ENCODE data around the gene HOXA5.

Gene HOXA5

DNA sequence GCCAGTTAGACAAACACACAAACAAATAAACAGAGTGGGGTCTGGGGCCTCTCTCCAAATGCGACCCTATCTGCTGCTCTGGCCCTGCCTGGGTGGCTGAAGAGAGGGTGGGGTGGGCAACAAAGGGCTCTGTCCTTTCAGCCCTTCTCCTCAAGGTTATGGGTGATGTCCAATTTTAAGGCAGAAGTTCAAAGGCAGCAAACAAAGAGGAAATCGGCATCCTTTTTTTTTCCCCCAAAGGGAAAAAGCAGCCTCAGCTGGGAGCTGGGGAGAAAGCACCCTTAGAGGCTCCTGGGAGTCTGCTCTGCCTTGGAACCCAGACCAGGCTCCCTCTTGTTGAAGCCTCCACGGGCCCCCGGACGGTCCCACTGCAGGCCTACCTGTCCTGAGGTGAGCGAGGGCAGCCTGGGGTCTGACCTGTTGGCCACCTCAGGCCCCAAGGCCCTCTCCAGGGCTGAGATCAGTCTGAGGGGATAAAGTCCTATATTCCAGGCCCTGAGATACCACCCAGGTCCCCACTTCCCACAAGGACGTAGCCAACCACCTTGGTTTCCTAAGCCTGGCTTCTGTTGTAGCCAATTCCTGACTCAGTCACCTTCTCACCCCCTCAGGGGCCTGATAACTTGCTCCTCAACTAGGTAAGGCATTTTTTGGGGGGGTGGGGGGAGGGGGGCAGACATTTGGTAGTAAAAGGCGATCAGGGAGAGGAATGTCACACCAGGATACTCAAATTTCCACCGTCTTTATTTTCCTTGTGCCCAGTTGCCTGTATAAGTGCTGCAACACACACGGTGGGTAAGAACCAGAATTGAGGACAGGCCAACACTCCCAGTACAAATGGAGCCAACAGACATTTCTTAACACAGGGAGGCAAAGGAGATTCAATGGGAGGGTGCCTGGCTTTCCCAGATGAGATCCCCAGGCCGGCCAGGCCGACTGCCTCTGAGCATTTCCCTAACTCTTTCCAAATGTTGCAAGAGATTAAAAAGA, 37.2 kb upstream of the HOXA5 start:
- Histone ChIP-seq H3K27ac (ENCODE audit: low read depth, low read length) (no peak overlapping the region), H3K4me3 (ENCODE audit: low read depth, low read length) (no peak overlapping the region), H3K9me3 (ENCODE audit: control insufficient read depth, insufficient read depth, low read depth, low read length) (no peaks in the 10 kb centered on the region), H3K27me3 (ENCODE audit: control insufficient read depth, insufficient read depth, low read length) (peaks cover 100% of the 10 kb centered on the region), H3K4me1 (ENCODE audit: control insufficient read depth, insufficient read depth, low read length) (peaks cover 22% of the 10 kb centered on the region), H3K9ac (ENCODE audit: low read length) (peak overlapping the region; percentile 21), H3K36me3 (ENCODE audit: control insufficient read depth, insufficient read depth, low read length) (no peaks in the 10 kb centered on the region)

DNA sequence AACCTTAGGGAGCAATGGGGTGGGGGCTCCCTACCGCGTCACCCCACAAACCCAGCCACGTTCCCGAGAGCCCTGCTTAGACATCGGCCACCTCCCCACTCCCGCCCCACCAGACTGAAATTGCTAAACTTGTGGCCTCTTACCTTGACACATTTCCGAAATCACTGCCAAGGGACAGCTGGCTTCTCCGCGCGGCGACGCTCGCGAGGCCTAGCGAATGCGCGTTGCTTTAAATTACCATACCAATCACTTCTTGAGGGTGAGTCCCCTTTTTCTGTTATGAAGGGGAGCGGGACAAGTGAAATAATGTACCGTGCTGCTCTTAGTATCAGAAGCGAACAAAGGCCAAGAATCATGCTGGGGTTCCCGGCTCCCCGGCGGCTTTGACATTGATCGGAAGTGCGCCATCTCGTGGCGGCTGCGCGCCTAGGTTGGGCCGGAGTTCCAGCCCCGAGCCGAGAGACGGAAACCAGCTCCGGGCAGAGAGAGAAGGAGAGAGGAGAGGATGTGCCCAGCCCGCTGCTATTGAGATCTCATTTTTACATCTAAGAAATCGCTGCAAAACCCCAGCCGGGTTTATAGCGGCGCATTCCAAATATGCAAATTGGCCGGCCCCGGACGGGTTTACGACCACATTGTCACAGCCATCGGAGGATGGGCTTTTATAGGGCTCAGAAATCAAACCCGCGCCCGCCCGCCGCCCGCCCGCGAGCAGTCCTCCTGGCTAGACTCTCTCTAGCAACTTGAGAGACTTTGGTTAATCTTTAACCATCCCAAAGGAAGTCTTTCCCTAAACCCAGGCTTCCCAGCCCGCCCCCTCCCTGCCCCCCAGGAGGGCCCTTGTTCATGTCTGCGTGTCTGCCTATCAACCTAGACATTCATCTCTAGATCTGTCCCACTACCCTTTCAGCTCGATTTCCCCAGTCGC, 36.3 kb upstream of the HOXA5 start:
- H3K27ac ChIP-seq (ENCODE audit: low read depth, low read length), result no peak overlapping the region
- no peaks in the 10 kb centered on the region for H3K36me3 ChIP-seq (ENCODE audit: control insufficient read depth, insufficient read depth, low read length)
- peak overlapping the region; percentile 73 for H3K9ac ChIP-seq (ENCODE audit: low read length)
- peak overlapping the region; percentile 58 for H3K4me3 ChIP-seq (ENCODE audit: low read depth, low read length)
- H3K27me3 ChIP-seq (ENCODE audit: control insufficient read depth, insufficient read depth, low read length), result peaks cover 100% of the 10 kb centered on the region
- H3K4me1 ChIP-seq (ENCODE audit: control insufficient read depth, insufficient read depth, low read length), result peaks cover 13% of the 10 kb centered on the region
- H3K9me3 ChIP-seq (ENCODE audit: control insufficient read depth, insufficient read depth, low read depth, low read length), result no peaks in the 10 kb centered on the region

DNA sequence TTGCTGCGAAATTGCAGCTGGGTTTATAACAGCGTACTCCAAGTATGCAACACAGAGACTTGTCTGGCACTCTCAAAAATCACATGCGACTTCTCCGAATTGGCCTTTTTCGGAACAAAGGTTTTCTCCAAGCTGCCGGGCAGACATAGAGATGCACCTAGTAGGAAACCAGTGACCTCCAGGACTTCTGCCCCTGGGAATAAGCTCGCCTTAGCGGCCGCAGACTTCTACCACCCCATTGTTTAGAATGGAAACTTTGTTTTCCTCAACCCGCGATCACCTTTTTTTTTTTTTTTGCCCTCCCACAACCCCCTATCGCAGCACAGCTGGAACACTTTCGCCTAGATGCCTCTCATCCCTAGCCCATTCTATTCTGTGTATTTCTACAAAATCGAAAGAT, 35.5 kb upstream of the HOXA5 start:
- Histone ChIP-seq H3K4me3 (ENCODE audit: low read depth, low read length) (peak overlapping the region; percentile 58), H3K9ac (ENCODE audit: low read length) (peak overlapping the region; percentile 73), H3K9me3 (ENCODE audit: control insufficient read depth, insufficient read depth, low read depth, low read length) (no peaks in the 10 kb centered on the region), H3K36me3 (ENCODE audit: control insufficient read depth, insufficient read depth, low read length) (no peaks in the 10 kb centered on the region), H3K4me1 (ENCODE audit: control insufficient read depth, insufficient read depth, low read length) (peaks cover 10% of the 10 kb centered on the region; the same call in 1 of the 2 replicates), H3K27me3 (ENCODE audit: control insufficient read depth, insufficient read depth, low read length) (peaks cover 100% of the 10 kb centered on the region), H3K27ac (ENCODE audit: low read depth, low read length) (no peak overlapping the region)

DNA sequence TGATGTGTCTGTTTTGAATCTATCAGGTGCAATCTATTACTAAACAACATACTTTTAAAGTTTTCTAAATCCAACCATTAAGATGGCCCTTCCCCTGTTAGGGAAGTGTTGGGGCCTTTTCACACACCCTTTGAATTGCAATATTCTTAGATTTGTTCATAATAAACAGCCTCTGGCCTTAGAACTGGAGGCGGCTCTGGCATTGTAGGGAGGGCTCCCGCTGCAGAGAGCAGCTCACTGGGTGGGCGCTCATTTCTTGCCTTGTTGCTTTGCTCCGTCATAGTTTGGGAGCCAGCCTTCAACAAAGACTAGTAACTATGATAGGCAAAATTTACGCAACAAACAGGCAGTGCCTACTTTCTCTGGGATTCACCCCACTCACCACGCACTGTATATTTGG, 34.9 kb upstream of the HOXA5 start:
- peak overlapping the region; percentile 68 for H3K9ac ChIP-seq (ENCODE audit: low read length)
- peaks cover 6% of the 10 kb centered on the region; the same call in 1 of the 2 replicates for H3K4me1 ChIP-seq (ENCODE audit: control insufficient read depth, insufficient read depth, low read length)
- no peak overlapping the region for H3K27ac ChIP-seq (ENCODE audit: low read depth, low read length)
- H3K9me3 ChIP-seq (ENCODE audit: control insufficient read depth, insufficient read depth, low read depth, low read length), result no peaks in the 10 kb centered on the region
- H3K27me3 ChIP-seq (ENCODE audit: control insufficient read depth, insufficient read depth, low read length), result peaks cover 100% of the 10 kb centered on the region
- H3K4me3 ChIP-seq (ENCODE audit: low read depth, low read length), result peak overlapping the region; percentile 58; the same call in 1 of the 2 replicates
- no peaks in the 10 kb centered on the region for H3K36me3 ChIP-seq (ENCODE audit: control insufficient read depth, insufficient read depth, low read length)

DNA sequence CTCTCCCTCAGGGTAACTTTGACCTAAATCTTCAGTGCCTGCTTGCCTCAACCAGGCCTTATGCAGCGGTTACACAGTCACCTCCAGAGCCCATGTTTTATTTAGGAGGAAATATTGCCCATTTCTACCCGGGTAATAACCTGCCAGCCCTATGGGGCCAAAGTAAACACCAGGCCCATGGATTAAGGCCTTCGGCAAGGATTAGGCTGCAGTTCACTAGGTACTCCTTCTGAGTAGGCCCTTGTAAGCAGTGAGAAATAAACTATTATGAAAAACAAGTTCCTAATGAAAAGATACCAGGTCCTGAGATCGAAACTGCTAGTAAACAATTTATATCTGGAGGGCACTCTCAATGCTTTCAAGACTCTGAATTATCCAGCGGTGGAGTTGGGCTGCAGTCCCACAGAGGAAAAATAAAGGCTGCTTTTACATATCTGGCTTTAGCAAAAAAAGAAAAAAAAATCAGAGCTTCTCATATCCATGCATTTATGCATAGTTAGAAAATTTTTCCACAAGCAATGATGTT, 34.4 kb upstream of the HOXA5 start:
- H3K9me3 ChIP-seq (ENCODE audit: control insufficient read depth, insufficient read depth, low read depth, low read length), result no peaks in the 10 kb centered on the region
- no peaks in the 10 kb centered on the region for H3K36me3 ChIP-seq (ENCODE audit: control insufficient read depth, insufficient read depth, low read length)
- H3K27ac ChIP-seq (ENCODE audit: low read depth, low read length), result no peak overlapping the region
- H3K4me1 ChIP-seq (ENCODE audit: control insufficient read depth, insufficient read depth, low read length), result peaks cover 6% of the 10 kb centered on the region; the same call in 1 of the 2 replicates
- H3K27me3 ChIP-seq (ENCODE audit: control insufficient read depth, insufficient read depth, low read length), result peaks cover 100% of the 10 kb centered on the region
- H3K9ac ChIP-seq (ENCODE audit: low read length), result peak overlapping the region; percentile 68
- peak overlapping the region; percentile 58; the same call in 1 of the 2 replicates for H3K4me3 ChIP-seq (ENCODE audit: low read depth, low read length)

DNA sequence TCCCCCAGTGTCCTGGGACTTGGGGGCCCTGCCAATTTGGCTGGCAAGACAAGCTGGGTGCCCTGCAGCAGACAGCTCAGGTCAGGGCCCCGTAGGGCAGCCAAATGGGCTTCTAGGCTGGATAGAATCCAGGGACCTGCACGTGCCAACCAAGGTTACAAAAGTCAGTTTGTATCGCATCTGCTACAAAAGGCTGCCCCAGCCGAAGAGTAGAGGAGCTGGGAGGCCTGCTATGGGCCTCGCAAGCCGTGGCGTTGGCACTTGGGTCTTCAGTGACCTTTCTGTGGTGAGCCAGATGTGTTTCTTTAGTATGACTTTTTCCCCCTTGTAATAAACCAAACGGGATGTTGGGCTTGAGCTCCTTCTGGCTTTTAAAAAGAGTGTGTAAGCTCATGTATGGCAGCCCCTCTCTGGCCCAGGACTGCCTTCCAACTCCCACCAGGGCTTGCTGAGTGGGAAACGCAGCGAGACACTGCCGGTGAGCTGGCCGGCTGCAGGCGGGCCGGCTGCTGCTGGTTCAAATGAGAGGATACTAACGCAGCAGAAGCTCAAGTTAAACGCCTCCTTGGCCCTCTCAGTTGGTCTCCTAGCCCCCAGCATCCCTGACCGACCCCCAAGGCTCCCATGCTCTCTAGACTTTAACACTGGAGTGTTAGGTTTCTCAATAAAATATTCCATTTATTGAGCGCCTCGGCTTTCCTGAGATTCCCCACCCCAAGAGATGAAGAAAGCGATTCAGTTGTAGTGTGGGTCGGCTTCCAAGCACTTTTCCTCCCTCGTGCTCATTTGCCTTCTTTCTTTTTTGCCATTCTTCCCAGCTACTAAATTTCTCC, 33.7 kb upstream of the HOXA5 start:
- no peak overlapping the region for H3K27ac ChIP-seq (ENCODE audit: low read depth, low read length)
- H3K9ac ChIP-seq (ENCODE audit: low read length), result peak overlapping the region; percentile 68

DNA sequence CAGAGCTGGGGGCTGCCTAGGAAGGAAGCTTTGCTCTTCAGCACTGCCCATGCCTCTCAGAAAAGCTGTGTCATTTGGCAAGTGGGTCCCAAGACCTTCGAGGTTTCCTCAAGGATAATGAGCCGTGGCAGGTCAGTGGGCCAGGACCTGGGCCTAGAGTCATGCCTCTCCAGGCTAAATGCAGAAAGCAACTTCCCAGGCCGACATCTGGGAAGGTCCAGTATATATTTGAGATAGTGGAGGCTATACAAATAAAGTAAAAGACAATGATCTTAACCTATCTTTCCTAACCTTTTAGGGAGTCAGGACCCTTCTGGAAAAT, 33.0 kb upstream of the HOXA5 start:
- Histone ChIP-seq H3K27me3 (ENCODE audit: control insufficient read depth, insufficient read depth, low read length) (peaks cover 100% of the 10 kb centered on the region), H3K4me1 (ENCODE audit: control insufficient read depth, insufficient read depth, low read length) (peaks cover 13% of the 10 kb centered on the region), H3K9ac (ENCODE audit: low read length) (peak overlapping the region; percentile 68), H3K4me3 (ENCODE audit: low read depth, low read length) (peak overlapping the region; percentile 9; the same call in 1 of the 2 replicates), H3K36me3 (ENCODE audit: control insufficient read depth, insufficient read depth, low read length) (no peaks in the 10 kb centered on the region), H3K27ac (ENCODE audit: low read depth, low read length) (no peak overlapping the region), H3K9me3 (ENCODE audit: control insufficient read depth, insufficient read depth, low read depth, low read length) (no peaks in the 10 kb centered on the region)

More for the DNA sequence above, 33.7 kb upstream of the HOXA5 start:
- no peaks in the 10 kb centered on the region for H3K9me3 ChIP-seq (ENCODE audit: control insufficient read depth, insufficient read depth, low read depth, low read length)
- peaks cover 9% of the 10 kb centered on the region for H3K4me1 ChIP-seq (ENCODE audit: control insufficient read depth, insufficient read depth, low read length)
- H3K27me3 ChIP-seq (ENCODE audit: control insufficient read depth, insufficient read depth, low read length), result peaks cover 100% of the 10 kb centered on the region
- H3K36me3 ChIP-seq (ENCODE audit: control insufficient read depth, insufficient read depth, low read length), result no peaks in the 10 kb centered on the region
- H3K4me3 ChIP-seq (ENCODE audit: low read depth, low read length), result peak overlapping the region; percentile 14; the same call in 1 of the 2 replicates

DNA sequence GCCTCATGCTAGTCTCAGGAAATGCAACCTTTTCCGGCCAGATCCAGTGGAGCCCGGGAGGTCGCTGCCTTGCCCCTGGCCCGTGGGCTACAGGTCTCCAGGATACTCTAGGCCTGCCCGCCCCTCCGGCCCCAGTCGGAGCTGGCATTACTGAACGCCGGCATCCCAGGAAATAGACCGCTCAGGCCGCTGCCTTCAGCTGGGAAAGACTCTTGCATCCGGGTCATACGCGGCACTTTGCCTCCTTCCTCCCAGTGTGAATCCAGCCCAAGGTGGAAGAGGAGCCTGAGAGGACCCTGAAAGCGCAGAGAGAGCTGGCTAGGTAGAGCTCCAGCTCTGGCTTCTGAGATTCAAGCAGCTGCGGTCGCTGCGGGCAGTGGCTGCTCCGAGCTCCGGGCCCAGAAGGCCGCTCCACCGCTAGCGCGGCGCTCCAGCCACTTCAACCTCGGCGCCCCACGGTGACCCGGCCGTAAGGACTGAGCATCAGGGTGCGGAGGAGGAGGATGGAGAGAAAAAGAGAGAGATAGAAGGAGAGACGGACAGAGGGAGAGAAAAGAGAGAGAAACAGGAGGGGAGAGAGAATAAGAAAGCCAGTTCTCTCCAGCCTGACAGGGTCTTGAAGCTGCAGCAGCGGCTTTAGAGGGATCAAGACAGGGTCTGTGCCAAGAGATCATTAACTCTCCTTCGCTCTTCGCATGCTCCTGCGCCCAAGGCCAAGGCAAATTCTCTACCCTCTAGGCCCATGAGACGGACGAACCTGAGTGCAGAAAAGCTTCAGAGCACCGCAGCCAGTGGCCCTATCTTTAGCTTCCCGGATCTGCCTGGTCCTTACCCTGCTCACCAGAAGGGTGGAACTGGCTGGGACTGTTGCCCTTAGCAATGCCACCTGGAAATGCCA, 32.4 kb upstream of the HOXA5 start:
- Histone ChIP-seq H3K9me3 (ENCODE audit: control insufficient read depth, insufficient read depth, low read depth, low read length) (no peaks in the 10 kb centered on the region), H3K9ac (ENCODE audit: low read length) (peak overlapping the region; percentile 68), H3K27me3 (ENCODE audit: control insufficient read depth, insufficient read depth, low read length) (peaks cover 100% of the 10 kb centered on the region), H3K27ac (ENCODE audit: low read depth, low read length) (no peak overlapping the region), H3K4me3 (ENCODE audit: low read depth, low read length) (peak overlapping the region; percentile 9; the same call in 1 of the 2 replicates), H3K36me3 (ENCODE audit: control insufficient read depth, insufficient read depth, low read length) (no peaks in the 10 kb centered on the region), H3K4me1 (ENCODE audit: control insufficient read depth, insufficient read depth, low read length) (peaks cover 17% of the 10 kb centered on the region)

DNA sequence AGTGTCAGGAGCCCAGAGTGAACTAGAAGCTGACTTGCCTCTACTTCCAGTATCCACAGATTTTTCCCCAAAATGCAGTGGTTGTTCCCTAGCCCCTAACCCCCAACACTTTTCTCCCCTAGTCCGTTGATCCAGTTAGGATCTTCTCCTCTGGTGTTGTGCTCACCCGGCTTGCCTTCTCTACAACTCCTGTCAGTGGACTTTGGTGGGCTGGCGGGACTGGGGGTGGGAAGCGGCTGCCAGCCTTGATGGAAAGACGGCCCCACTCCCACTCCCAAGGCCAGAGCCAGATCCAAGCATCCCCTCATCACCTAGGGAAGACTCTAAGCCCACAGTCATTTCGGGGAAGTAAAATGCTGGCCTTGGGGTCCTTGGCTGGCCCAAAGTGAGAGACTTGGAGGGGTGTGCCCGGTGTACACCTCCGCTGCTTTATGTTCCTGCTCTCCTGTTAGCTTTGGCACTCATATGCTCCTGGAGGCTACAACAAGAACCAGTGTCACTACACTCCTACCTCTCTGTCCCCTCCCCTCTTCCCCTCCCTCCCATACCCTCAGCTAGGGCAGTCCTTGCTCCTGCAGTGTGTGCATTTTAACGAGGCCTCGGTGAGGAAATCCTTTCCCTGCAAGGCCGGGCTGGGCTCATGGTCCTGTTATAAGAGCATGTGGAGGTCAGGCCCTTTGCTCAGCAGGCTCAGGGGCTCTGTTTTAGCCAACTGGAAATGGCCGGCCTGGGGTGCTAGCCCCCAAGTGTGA, 31.6 kb upstream of the HOXA5 start:
- no peak overlapping the region for H3K27ac ChIP-seq (ENCODE audit: low read depth, low read length)
- peaks cover 100% of the 10 kb centered on the region for H3K27me3 ChIP-seq (ENCODE audit: control insufficient read depth, insufficient read depth, low read length)
- peaks cover 17% of the 10 kb centered on the region for H3K4me1 ChIP-seq (ENCODE audit: control insufficient read depth, insufficient read depth, low read length)
- H3K36me3 ChIP-seq (ENCODE audit: control insufficient read depth, insufficient read depth, low read length), result no peaks in the 10 kb centered on the region
- peak overlapping the region; percentile 68 for H3K9ac ChIP-seq (ENCODE audit: low read length)
- no peaks in the 10 kb centered on the region for H3K9me3 ChIP-seq (ENCODE audit: control insufficient read depth, insufficient read depth, low read depth, low read length)
- H3K4me3 ChIP-seq (ENCODE audit: low read depth, low read length), result peak overlapping the region; percentile 48; the same call in 1 of the 2 replicates
